AG04450 (cell line): ENCODE data around the gene AKAP12. TPM values are rescaled to one million over a fixed set of nuclear protein-coding genes. Genes with fewer than 3 reads are reported as not detected.

Source experiments
- CTCF ChIA-PET: fragments of 300-600, 350-600 bp; formaldehyde crosslinking; extraction: SDS; loops from one replicate; lab custom pipeline; 2022; ENCODE audit warnings: antibody characterized with exemption, inconsistent platforms; lab: Charles Lee
- POLR2A ChIA-PET: fragments of 350-600 bp; formaldehyde crosslinking; extraction: SDS; loops from one replicate; lab custom pipeline; 2021; ENCODE audit warnings: antibody characterized with exemption, inconsistent platforms; lab: Yijun Ruan, JAX
- DNase-seq: peaks from one replicate; pipeline ENCODE4 v3.0.0-alpha.2; 2011; ENCODE audit warnings: low read depth, low spot score
- H3K27ac ChIP-seq: one replicate; pipeline ENCODE4 v1.5.1; 2012; ENCODE audit warnings: low read depth, low read length, control low read depth
- H3K27me3 ChIP-seq: one replicate; pipeline ENCODE4 v1.6.0; 2012; ENCODE audit warnings: low read length; ENCODE audit not compliant: control insufficient read depth, insufficient read depth
- H3K4me3 ChIP-seq: 2 replicates; pipeline ENCODE4 v1.5.1; 2011; ENCODE audit warnings: mild to moderate bottlenecking, low read depth, low read length, control low read depth
- H3K9me3 ChIP-seq: 2 replicates; pipeline ENCODE4 v1.5.1; 2012; ENCODE audit warnings: low read length; ENCODE audit not compliant: control insufficient read depth, insufficient read depth
- polyA plus RNA-seq: library from polyadenylated mRNA; depleted of rRNA; stranded (reverse); fragments of >200 nt; gene quantifications from 2 replicates; pipeline ENCODE4 v1.2.3, GENCODE V29; 2011
- TF ChIP-seq, protein P1 (sequence below): IDR thresholded peaks from 2 replicates; pipeline ENCODE4 v1.5.1; 2011; ENCODE audit warnings: low read depth, low read length, control low read depth, inconsistent platforms

AKAP12 gene
- polyA plus RNA-seq, 1 experiment: 73.2 TPM

DNA sequence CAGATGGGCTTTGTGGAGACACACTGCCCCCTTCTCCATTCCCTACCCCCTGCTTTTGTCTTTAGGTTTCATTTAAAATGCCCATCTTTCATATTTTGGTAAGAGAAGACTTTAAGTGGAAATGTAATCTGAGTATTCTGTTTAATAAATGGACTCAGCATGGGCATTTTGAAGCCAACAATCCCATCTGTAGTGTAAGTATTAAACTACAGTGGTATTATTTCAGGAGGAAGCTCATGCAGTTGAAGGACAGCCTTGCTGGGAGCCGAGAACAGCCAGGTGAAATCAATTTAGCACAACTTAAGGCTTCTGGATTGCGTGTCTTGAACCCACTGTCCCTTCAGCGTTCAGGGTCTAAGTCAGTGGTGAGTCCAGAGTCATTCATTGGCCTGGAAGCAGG lies 63.5 kb downstream of the AKAP12 start:
- POLR2A ChIA-PET: no interaction called here
- DNase-seq: no peak
- no peaks in the 10 kb centered on the region for H3K27me3 ChIP-seq
- no peak overlapping the region for H3K4me3 ChIP-seq
- CTCF ChIA-PET: interaction anchor here (0.5 kb wide), 1 partner anchor 131 kb away, joined by 6 read pairs; no protein-coding TSS in a partner anchor
- no peaks in the 10 kb centered on the region for H3K9me3 ChIP-seq
- no peak overlapping the region for H3K27ac ChIP-seq
- TF ChIP-seq, protein P1, sequence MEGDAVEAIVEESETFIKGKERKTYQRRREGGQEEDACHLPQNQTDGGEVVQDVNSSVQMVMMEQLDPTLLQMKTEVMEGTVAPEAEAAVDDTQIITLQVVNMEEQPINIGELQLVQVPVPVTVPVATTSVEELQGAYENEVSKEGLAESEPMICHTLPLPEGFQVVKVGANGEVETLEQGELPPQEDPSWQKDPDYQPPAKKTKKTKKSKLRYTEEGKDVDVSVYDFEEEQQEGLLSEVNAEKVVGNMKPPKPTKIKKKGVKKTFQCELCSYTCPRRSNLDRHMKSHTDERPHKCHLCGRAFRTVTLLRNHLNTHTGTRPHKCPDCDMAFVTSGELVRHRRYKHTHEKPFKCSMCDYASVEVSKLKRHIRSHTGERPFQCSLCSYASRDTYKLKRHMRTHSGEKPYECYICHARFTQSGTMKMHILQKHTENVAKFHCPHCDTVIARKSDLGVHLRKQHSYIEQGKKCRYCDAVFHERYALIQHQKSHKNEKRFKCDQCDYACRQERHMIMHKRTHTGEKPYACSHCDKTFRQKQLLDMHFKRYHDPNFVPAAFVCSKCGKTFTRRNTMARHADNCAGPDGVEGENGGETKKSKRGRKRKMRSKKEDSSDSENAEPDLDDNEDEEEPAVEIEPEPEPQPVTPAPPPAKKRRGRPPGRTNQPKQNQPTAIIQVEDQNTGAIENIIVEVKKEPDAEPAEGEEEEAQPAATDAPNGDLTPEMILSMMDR: no peak

DNA sequence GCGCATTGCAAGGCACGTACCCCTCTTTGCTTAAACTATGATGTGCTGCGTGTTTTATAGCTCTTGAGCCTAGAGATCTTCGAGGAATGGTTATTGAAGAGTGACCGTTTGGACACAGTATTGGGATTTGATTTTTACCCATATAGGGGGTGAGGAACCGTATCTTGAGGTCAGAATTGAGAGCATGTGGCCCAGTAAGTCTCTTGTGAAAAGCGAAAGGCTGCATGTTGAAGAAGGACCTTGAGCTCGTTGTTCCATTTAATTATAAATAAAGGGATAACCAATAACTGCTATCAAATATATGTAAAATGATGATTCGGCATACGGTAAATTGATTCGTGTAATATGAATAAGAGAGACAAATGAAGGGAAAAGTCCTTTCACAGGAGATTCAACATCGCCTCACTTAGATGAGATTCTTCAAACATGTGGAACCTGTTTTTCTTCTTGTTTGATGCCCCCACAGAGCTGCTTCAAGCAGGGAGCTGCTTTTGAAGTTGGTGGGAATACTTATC lies 66.6 kb downstream of the AKAP12 start:
- CTCF ChIA-PET: interaction anchor here (1.4 to 2.1 kb wide), 2 partner anchors 17 to 19 kb away, joined by 4 to 7 read pairs; no protein-coding TSS in a partner anchor
- DNase-seq: no peak
- POLR2A ChIA-PET: no interaction called here
- H3K4me3 ChIP-seq: no peak overlapping the region
- no peak overlapping the region for H3K27ac ChIP-seq
- no peaks in the 10 kb centered on the region for H3K9me3 ChIP-seq
- TF ChIP-seq, protein P1: no peak
- H3K27me3 ChIP-seq: no peaks in the 10 kb centered on the region

DNA sequence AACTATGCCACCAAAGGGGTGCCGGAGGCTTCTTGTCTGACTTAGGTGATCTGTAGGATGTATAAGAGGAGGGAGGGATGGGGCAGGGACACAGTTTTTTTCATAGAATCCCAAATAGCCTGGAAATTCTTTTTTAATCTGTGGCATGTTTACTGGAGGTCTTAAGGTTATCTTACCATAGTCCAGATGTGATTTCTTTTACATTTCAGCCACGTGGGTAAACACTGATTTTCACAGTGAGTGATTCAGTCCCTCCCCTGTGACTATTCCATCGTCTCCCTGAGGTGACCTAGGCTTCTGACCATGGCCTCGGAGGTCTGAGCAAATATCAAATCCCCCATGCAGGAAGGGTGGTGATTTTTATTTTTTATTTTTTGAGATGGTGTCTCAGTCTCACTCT lies 67.7 kb downstream of the AKAP12 start:
- H3K27ac ChIP-seq: no peak overlapping the region
- TF ChIP-seq, protein P1: no peak
- CTCF ChIA-PET: no interaction called here
- no peak overlapping the region for H3K4me3 ChIP-seq
- no peaks in the 10 kb centered on the region for H3K27me3 ChIP-seq
- POLR2A ChIA-PET: no interaction called here
- no peaks in the 10 kb centered on the region for H3K9me3 ChIP-seq
- no peak for DNase-seq

DNA sequence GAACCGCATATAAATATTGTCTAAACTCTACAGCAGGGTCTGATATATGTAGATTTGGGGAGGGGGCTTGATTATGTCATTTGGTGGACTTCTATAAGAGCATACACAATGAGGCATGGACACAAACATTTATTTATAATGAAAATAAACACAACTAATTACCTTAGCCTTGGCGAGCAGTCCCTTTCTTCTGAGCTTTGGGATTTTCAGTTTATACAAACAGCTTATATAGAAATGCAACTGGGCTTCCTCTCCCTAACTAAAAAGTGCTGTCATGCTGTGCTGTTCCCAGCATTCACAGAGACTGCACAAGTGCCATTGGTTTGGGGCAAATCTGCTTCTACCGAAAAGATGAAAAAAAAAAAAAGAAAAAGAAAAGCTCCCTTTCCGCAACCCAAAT lies 69.9 kb downstream of the AKAP12 start:
- DNase-seq: no peak
- CTCF ChIA-PET: interaction anchor here (1.0 to 1.2 kb wide), 2 partner anchors 15 to 48 kb away, joined by 3 to 9 read pairs; no protein-coding TSS in a partner anchor
- Histone ChIP-seq H3K27me3 (no peaks in the 10 kb centered on the region), H3K9me3 (no peaks in the 10 kb centered on the region), H3K4me3 (no peak overlapping the region), H3K27ac (no peak overlapping the region)
- TF ChIP-seq, protein P1: no peak
- POLR2A ChIA-PET: interaction anchor here (1.0 kb wide), 1 partner anchor 17 kb away, joined by 4 read pairs; no protein-coding TSS in a partner anchor

DNA sequence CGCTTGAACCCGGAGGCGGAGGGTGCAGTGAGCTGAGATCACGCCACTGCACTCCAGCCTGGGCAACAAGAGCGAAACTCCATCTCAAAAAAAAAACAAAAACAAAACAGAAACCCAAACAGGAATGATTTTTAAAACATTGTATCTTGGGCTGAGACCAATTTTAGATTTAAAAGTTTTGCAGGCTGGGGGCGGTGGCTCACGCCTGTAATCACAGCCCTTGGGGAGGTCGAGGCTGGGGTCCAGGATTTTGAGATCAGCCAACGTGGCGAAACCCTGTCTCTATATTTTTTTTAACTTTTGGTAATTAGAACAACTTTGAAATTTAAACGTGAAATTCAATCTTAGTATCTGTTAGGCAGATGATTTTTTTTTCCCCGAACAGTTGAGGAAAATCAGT lies 70.5 kb downstream of the AKAP12 start:
- ChIA-PET POLR2A (interaction anchor here (1.0 kb wide), 1 partner anchor 18 kb away, joined by 4 read pairs; no protein-coding TSS in a partner anchor), CTCF (interaction anchor here (1.0 to 1.2 kb wide), 2 partner anchors 14 to 48 kb away, joined by 3 to 9 read pairs; no protein-coding TSS in a partner anchor)
- TF ChIP-seq, protein P1: no peak
- DNase-seq: no peak
- Histone ChIP-seq H3K27ac (no peak overlapping the region), H3K4me3 (no peak overlapping the region), H3K9me3 (no peaks in the 10 kb centered on the region), H3K27me3 (no peaks in the 10 kb centered on the region)
